Endothelial cell of umbilical vein (primary cell): ENCODE measurements around the gene KCNIP1. TPM values are rescaled to one million over a fixed set of nuclear protein-coding genes. Genes with fewer than 3 reads are reported as not detected.

Source experiments
- BruUV-seq: library from RNA; stranded (reverse); fragments of 400-500 nt; replicated peaks from 2 replicates; lab custom pipeline; 2021; lab: Mats Ljungman, UMichigan
- CTCF ChIA-PET: fragments of 300-600, 350-600 bp; sonication (Branson Sonifier 250); formaldehyde crosslinking; loops from one replicate; lab custom pipeline; 2021; ENCODE audit warnings: antibody characterized with exemption, inconsistent platforms; lab: Charles Lee
- POLR2A ChIA-PET: fragments of 300-600, 350-600 bp; sonication (Branson Sonifier 250); formaldehyde crosslinking; loops from one replicate; lab custom pipeline; 2021; ENCODE audit warnings: antibody characterized with exemption, inconsistent platforms; lab: Charles Lee
- DNase-seq: peaks from one replicate; pipeline ENCODE4 v3.0.0-alpha.2; 2011; ENCODE audit warnings: low read depth, low spot score
- FAIRE-seq: peaks from 2 replicates; lab custom pipeline; 2011; peaks lifted over from hg19 to GRCh38; lab: Jason Lieb, UNC
- H2AFZ ChIP-seq: 2 replicates; pipeline ENCODE4 v1.6.0; 2012; ENCODE audit warnings: low read depth, low read length, control low read depth, inconsistent platforms
- H3K27ac ChIP-seq: 2 replicates; pipeline ENCODE4 v1.5.1; 2011; ENCODE audit warnings: low read depth, mild to moderate bottlenecking, control low read depth, low read length, moderate library complexity; ENCODE audit not compliant: insufficient read depth
- H3K27me3 ChIP-seq, 2 experiments: 2 replicates each; pipeline versions ENCODE4 v1.6.0 to v1.6.1; 2011; ENCODE audit warnings: low read length in 2 of 2, mixed read lengths in 1 of 2; ENCODE audit not compliant: control insufficient read depth in 2 of 2, insufficient read depth in 2 of 2
- H3K36me3 ChIP-seq, 2 experiments: 2 replicates in 1 of 2; 3 replicates in 1 of 2; pipeline ENCODE4 v1.5.1; 2011; ENCODE audit warnings: low read length in 2 of 2, mild to moderate bottlenecking in 1 of 2, moderate library complexity in 1 of 2; ENCODE audit not compliant: control insufficient read depth in 2 of 2, insufficient read depth in 2 of 2; ENCODE audit errors: extremely low read depth in 1 of 2
- H3K4me1 ChIP-seq: 3 replicates; pipeline ENCODE4 v1.5.1; 2011; ENCODE audit warnings: mild to moderate bottlenecking, low read length; ENCODE audit not compliant: control insufficient read depth, insufficient read depth; ENCODE audit errors: extremely low read depth
- H3K4me2 ChIP-seq: 2 replicates; pipeline ENCODE4 v1.6.1; 2011; ENCODE audit warnings: low read length, control low read depth, mixed read lengths; ENCODE audit not compliant: insufficient read depth
- H3K4me3 ChIP-seq, 3 experiments: fragments of 200-600 bp in 1 of 3; sonication (generic), shearing (Covaris generic) in 1 of 3; replicated peaks in 1 of 3; 2 replicates each; pipeline ENCODE4 v1.5.1; 2011 to 2016; ENCODE audit warnings: control low read depth in 3 of 3, low read length in 3 of 3, mild to moderate bottlenecking in 2 of 3, inconsistent platforms in 1 of 3, low read depth in 1 of 3, moderate library complexity in 1 of 3; ENCODE audit not compliant: insufficient read depth in 1 of 3
- H3K79me2 ChIP-seq: 2 replicates; pipeline ENCODE4 v1.6.0; 2012; ENCODE audit warnings: low read length, inconsistent platforms; ENCODE audit not compliant: control insufficient read depth, insufficient read depth
- H3K9ac ChIP-seq: replicated peaks from 2 replicates; pipeline ENCODE3; 2011; ENCODE audit warnings: low read length, control low read depth; ENCODE audit not compliant: insufficient read depth; ENCODE audit errors: extremely low read depth
- H3K9me1 ChIP-seq: replicated peaks from 3 replicates; pipeline ENCODE4 v1.6.0; 2011; ENCODE audit warnings: mild to moderate bottlenecking, low read length; ENCODE audit not compliant: control insufficient read depth, insufficient read depth; ENCODE audit errors: extremely low read depth
- H3K9me3 ChIP-seq: replicated peaks from 2 replicates; pipeline ENCODE4 v1.5.1; 2012; ENCODE audit warnings: low read length, inconsistent platforms; ENCODE audit not compliant: control insufficient read depth, insufficient read depth
- H4K20me1 ChIP-seq: replicated peaks from 2 replicates; pipeline ENCODE3; 2011; ENCODE audit warnings: mild to moderate bottlenecking, low read length; ENCODE audit not compliant: control insufficient read depth, insufficient read depth; ENCODE audit errors: extremely low read depth
- EZH2 ChIP-seq: IDR thresholded peaks from 2 replicates; pipeline ENCODE4 v1.6.1; 2012; ENCODE audit warnings: borderline replicate concordance, low read depth, mild to moderate bottlenecking, moderate library complexity, low read length, inconsistent platforms; ENCODE audit not compliant: severe bottlenecking
- FOS ChIP-seq: IDR thresholded peaks from 2 replicates; pipeline ENCODE4 v1.6.1; 2011; ENCODE audit warnings: mild to moderate bottlenecking, low read length, moderate library complexity, borderline replicate concordance; ENCODE audit not compliant: insufficient read depth
- GATA2 ChIP-seq: IDR thresholded peaks from 2 replicates; pipeline ENCODE4 v1.7.0; 2011; ENCODE audit warnings: low read depth, mild to moderate bottlenecking, moderate library complexity, mixed read lengths, low read length; ENCODE audit not compliant: insufficient read length, insufficient read depth
- JUN ChIP-seq: IDR thresholded peaks from 2 replicates; pipeline ENCODE4 v1.6.1; 2011; ENCODE audit warnings: borderline replicate concordance, low read depth; ENCODE audit not compliant: insufficient read length, insufficient read depth
- MYC ChIP-seq: IDR thresholded peaks from one replicate; pipeline ENCODE4 v1.6.1; 2011; ENCODE audit warnings: mild to moderate bottlenecking, low read depth, low read length
- POLR2A ChIP-seq: IDR thresholded peaks from 2 replicates; pipeline ENCODE4 v1.6.1; 2012; ENCODE audit warnings: low read depth, mild to moderate bottlenecking, control low read depth, low read length
- POLR2AphosphoS5 ChIP-seq: IDR thresholded peaks from 2 replicates; pipeline ENCODE4 v1.6.1; 2012; ENCODE audit warnings: low read depth, mild to moderate bottlenecking, control low read depth, low read length, moderate library complexity; ENCODE audit not compliant: insufficient read depth
- dilution Hi-C: fragments of 300-500 bp; cut with MboI; formaldehyde crosslinking; loops from one replicate; pipeline ENCODE4 v1.15.0; 2019; ENCODE audit warnings: low sequenced_read_pairs; ENCODE audit not compliant: extremely low pct_ligation_motif_present
- intact Hi-C: fragments of 100-400 bp; cut with micrococcal nuclease; formaldehyde crosslinking; loops from one replicate; pipeline ENCODE4 v1.10.0; 2022
- polyA plus RNA-seq, 4 experiments: library from polyadenylated mRNA; depleted of rRNA in 3 of 4; stranded (reverse) in 3 of 4; unstranded in 1 of 4; fragments of >200 nt; gene quantifications; 2 replicates each; pipeline versions ENCODE4 v1.2.1 to v1.2.3, GENCODE V29; 2011 to 2012; ENCODE audit warnings: missing spikeins in 1 of 4
- total RNA-seq: library from RNA; stranded (reverse); gene quantifications from 2 replicates; pipeline ENCODE4 v1.2.3, GENCODE V29; 2021
- TF ChIP-seq, protein P1 (sequence below), 2 donors: IDR thresholded peaks; 1 replicate in 1 of 2; 2 replicates in 1 of 2; pipeline ENCODE4 v1.5.1; 2011; ENCODE audit warnings: low read length in 2 of 2, mild to moderate bottlenecking in 2 of 2, moderate library complexity in 2 of 2, control low read depth in 1 of 2, inconsistent platforms in 1 of 2, low read depth in 1 of 2; ENCODE audit not compliant: insufficient read depth in 1 of 2; ENCODE audit errors: extremely low read depth in 1 of 2
- TF ChIP-seq, protein P2 (sequence below): IDR thresholded peaks from 2 replicates; pipeline ENCODE4 v1.6.1; 2011; ENCODE audit not compliant: insufficient read depth, insufficient read length

Gene KCNIP1
- total and polyA plus RNA-seq, 2 donors (not counting 3 experiments of a cell fraction or from before 2014, with no cell fraction given): 0.15 TPM; not detected in 1

DNA sequence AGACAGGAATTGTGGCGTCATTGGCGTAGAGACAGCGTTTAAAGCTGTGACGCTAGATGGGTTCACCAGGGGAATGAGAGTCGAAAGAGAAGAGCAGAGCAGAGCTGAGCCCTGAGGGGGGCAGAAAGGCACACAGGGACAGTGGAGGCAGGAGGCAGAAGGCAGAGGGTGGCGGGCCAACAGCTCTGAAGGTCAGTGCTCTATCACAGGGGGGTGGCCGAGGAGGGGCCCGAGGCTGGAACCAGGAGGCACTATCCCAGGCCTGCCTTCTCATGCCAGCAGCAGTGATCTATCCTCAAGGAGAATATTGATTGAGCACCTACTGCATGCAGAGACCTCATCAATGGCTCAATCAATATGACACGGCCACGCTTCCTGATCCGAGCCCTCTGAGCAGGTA lies 132.4 kb downstream of the KCNIP1 start:
- BruUV-seq: no TSS peak
- H3K9me3 ChIP-seq: no peaks in the 10 kb centered on the region
- H2AFZ ChIP-seq: no peak overlapping the region
- H3K4me3 ChIP-seq: no peak overlapping the region
- POLR2A ChIA-PET: no interaction called here
- peaks cover 2 to 5% of the 10 kb centered on the region in 2 experiments for H3K27me3 ChIP-seq
- TF ChIP-seq EZH2 (no peak), MYC (no peak), FOS (no peak), JUN (no peak), POLR2AphosphoS5 (no peak), POLR2A (no peak), GATA2 (no peak)
- TF ChIP-seq, protein P1, sequence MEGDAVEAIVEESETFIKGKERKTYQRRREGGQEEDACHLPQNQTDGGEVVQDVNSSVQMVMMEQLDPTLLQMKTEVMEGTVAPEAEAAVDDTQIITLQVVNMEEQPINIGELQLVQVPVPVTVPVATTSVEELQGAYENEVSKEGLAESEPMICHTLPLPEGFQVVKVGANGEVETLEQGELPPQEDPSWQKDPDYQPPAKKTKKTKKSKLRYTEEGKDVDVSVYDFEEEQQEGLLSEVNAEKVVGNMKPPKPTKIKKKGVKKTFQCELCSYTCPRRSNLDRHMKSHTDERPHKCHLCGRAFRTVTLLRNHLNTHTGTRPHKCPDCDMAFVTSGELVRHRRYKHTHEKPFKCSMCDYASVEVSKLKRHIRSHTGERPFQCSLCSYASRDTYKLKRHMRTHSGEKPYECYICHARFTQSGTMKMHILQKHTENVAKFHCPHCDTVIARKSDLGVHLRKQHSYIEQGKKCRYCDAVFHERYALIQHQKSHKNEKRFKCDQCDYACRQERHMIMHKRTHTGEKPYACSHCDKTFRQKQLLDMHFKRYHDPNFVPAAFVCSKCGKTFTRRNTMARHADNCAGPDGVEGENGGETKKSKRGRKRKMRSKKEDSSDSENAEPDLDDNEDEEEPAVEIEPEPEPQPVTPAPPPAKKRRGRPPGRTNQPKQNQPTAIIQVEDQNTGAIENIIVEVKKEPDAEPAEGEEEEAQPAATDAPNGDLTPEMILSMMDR (IDR thresholded peaks at IDR 0.05; ENCODE audit: extremely low read depth in 1 of 2, insufficient read depth in 1 of 2, low read depth in 1 of 2, low read length in 2 of 2): no peak
- TF ChIP-seq, protein P2, sequence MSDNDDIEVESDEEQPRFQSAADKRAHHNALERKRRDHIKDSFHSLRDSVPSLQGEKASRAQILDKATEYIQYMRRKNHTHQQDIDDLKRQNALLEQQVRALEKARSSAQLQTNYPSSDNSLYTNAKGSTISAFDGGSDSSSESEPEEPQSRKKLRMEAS: no peak
- CTCF ChIA-PET: interaction anchor here (5.2 kb wide), 1 partner anchor 155 kb away, joined by 112 read pairs; no protein-coding TSS in a partner anchor
- no peak overlapping the region for H3K4me2 ChIP-seq
- H3K36me3 ChIP-seq: no peaks in the 10 kb centered on the region
- DNase-seq (no peak), FAIRE-seq (no peak)
- H3K4me1 ChIP-seq: peaks cover 9% of the 10 kb centered on the region
- dilution Hi-C loops: no loop called here
- no peaks in the 10 kb centered on the region for H3K79me2 ChIP-seq
- no peaks in the 10 kb centered on the region for H4K20me1 ChIP-seq
- no peak overlapping the region for H3K27ac ChIP-seq
- H3K9ac ChIP-seq: no peak overlapping the region
- intact Hi-C loops: no loop called here
- no peaks in the 10 kb centered on the region for H3K9me1 ChIP-seq
